ENCODE data around the gene FOSL1. TPM values are rescaled to one million over a fixed set of nuclear protein-coding genes. Genes with fewer than 3 reads are reported as not detected.

Gene FOSL1
- total and polyA plus RNA-seq, 2 of the 13 experiments (the other 11 are each of a cell fraction or from before 2014, with no cell fraction given), result 4.0 to 4.1 TPM

GRCh38 chr11:65918211-65919140, 18.3 kb upstream of the FOSL1 start, which contains the start of gene C11orf68 (continued):
- TF ChIP-seq SAP130 (CRISPR knock-in tag; IDR thresholded peaks at IDR 0.05; ENCODE audit: low read depth) (no peak), ZNF501 (CRISPR knock-in tag; IDR thresholded peaks at IDR 0.05) (peak; percentile 42; the same call in 1 of the 2 replicates), ZMYM3 (CRISPR knock-in tag; IDR thresholded peaks at IDR 0.05) (peak; percentile 82), TEAD2 (CRISPR knock-in tag; IDR thresholded peaks at IDR 0.05) (no peak), ZNF768 (CRISPR knock-in tag; IDR thresholded peaks at IDR 0.05) (0 out of 2 replicates have a peak, but pooled peaks have one; percentile 21), TAF1 (CRISPR knock-in tag; IDR thresholded peaks at IDR 0.05) (peak; percentile 33; the same call in 1 of the 2 replicates), ZNF326 (CRISPR knock-in tag; IDR thresholded peaks at IDR 0.05; ENCODE audit: borderline replicate concordance) (no peak), KLF6 (CRISPR knock-in tag; IDR thresholded peaks at IDR 0.05) (no peak), NFYB (CRISPR knock-in tag; IDR thresholded peaks at IDR 0.05) (peak; percentile 5; the same call in 1 of the 2 replicates), ZFP91 (CRISPR knock-in tag; IDR thresholded peaks at IDR 0.05; ENCODE audit: borderline replicate concordance) (peak; percentile 1; the same call in 1 of the 2 replicates), NFKB2 (CRISPR knock-in tag; IDR thresholded peaks at IDR 0.05; ENCODE audit: borderline replicate concordance) (0 out of 2 replicates have a peak, but pooled peaks have one; percentile 57), ISX (CRISPR knock-in tag; conservative IDR thresholded peaks at IDR 0.05) (0 out of 2 replicates have a peak, but pooled peaks have one; percentile 27), ZNF441 (CRISPR knock-in tag; IDR thresholded peaks at IDR 0.05; ENCODE audit: borderline replicate concordance) (0 out of 2 replicates have a peak, but pooled peaks have one; percentile 9), PBX3 (CRISPR knock-in tag; IDR thresholded peaks at IDR 0.05; ENCODE audit: borderline replicate concordance) (0 out of 2 replicates have a peak, but pooled peaks have one; percentile 6), ZNF547 (CRISPR knock-in tag; IDR thresholded peaks at IDR 0.05) (0 out of 2 replicates have a peak, but pooled peaks have one; percentile 13), SAFB2 (CRISPR knock-in tag; IDR thresholded peaks at IDR 0.05; ENCODE audit: borderline replicate concordance, low read depth) (no peak), ZNF704 (CRISPR knock-in tag; IDR thresholded peaks at IDR 0.05; ENCODE audit: borderline replicate concordance) (no peak), RBFOX2 (IDR thresholded peaks at IDR 0.05; ENCODE audit: low read depth, low read length) (peak; percentile 85), ZGPAT (CRISPR knock-in tag; IDR thresholded peaks at IDR 0.05) (peak; percentile 8; the same call in 1 of the 2 replicates), YY1 (IDR thresholded peaks at IDR 0.05; ENCODE audit: insufficient read depth, insufficient replicate concordance, low read depth, low read length) (peak; percentile 95), ZNF253 (CRISPR knock-in tag; IDR thresholded peaks at IDR 0.05; ENCODE audit: borderline replicate concordance) (no peak), ZSCAN9 (CRISPR knock-in tag; IDR thresholded peaks at IDR 0.05; ENCODE audit: borderline replicate concordance) (peak; percentile 49; the same call in 1 of the 2 replicates), KLF16 (CRISPR knock-in tag; IDR thresholded peaks at IDR 0.05) (0 out of 4 replicates have a peak, but pooled peaks of 1 of the 2 experiments have one; percentile 5)
